ENCODE results near the gene GXYLT2.
A peak's percentile ranks its signal among the peaks of the same experiment; 100 is the strongest.
"Not testable (repeated sequence)": the region's sequence is repeated elsewhere in the genome, so short reads cannot be mapped to it uniquely, and the experiment has no call there.

The GXYLT2 gene

GRCh38 chr3:72973786-72974185, 85.9 kb downstream of the GXYLT2 start:
- DNase-seq (ENCODE audit: low spot score) = no peak

- no peak for DNase-seq (ENCODE audit: low spot score)
These were observed 87.1 kb downstream of the GXYLT2 start for GRCh38 chr3:72974956-72975355.

GRCh38 chr3:72976281-72976741, 88.5 kb downstream of the GXYLT2 start:
- DNase-seq (ENCODE audit: low spot score) = no peak

- no peak for DNase-seq (ENCODE audit: low spot score)
These were observed 89.4 kb downstream of the GXYLT2 start for GRCh38 chr3:72977060-72977808.

- no peak for DNase-seq (ENCODE audit: low spot score)
These were observed 94.9 kb downstream of the GXYLT2 start for GRCh38 chr3:72982609-72983366.

GRCh38 chr3:72985576-72985975, 97.7 kb downstream of the GXYLT2 start:
- no peak for DNase-seq (ENCODE audit: low spot score)

GRCh38 chr3:72990701-72991395, 103.0 kb downstream of the GXYLT2 start:
- DNase-seq (ENCODE audit: low spot score) = no peak

GRCh38 chr3:72991522-72991921, 103.7 kb downstream of the GXYLT2 start:
- DNase-seq (ENCODE audit: low spot score) = no peak

- no peak for DNase-seq (ENCODE audit: low spot score)
These were observed 105.5 kb downstream of the GXYLT2 start for GRCh38 chr3:72993391-72993790.

GRCh38 chr3:72995337-72995736, 107.5 kb downstream of the GXYLT2 start:
- no peak for DNase-seq (ENCODE audit: low spot score)

GRCh38 chr3:72996121-72996472, 108.3 kb downstream of the GXYLT2 start:
- DNase-seq (ENCODE audit: low spot score) = no peak

- DNase-seq (ENCODE audit: low spot score) = peak; percentile 90
These were observed 108.9 kb downstream of the GXYLT2 start, which contains the start of gene PPP4R2 for GRCh38 chr3:72996473-72997333. Gene PPP4R2 (plus strand): TSS chr3:72996811. CDS start chr3:72997038, 227 bp downstream.

GRCh38 chr3:72997421-72997961, 109.6 kb downstream of the GXYLT2 start:
- DNase-seq (ENCODE audit: low spot score) = peak; percentile 70

GRCh38 chr3:72998466-72998865, 110.6 kb downstream of the GXYLT2 start:
- no peak for DNase-seq (ENCODE audit: low spot score)

GRCh38 chr3:72999951-73000350, 112.1 kb downstream of the GXYLT2 start:
- DNase-seq (ENCODE audit: low spot score) = no peak

- DNase-seq (ENCODE audit: low spot score) = not testable (repeated sequence)
These were observed 115.2 kb downstream of the GXYLT2 start for GRCh38 chr3:73003050-73003449.

- DNase-seq (ENCODE audit: low spot score) = no peak
These were observed 116.5 kb downstream of the GXYLT2 start for GRCh38 chr3:73004316-73004715.

- no peak for DNase-seq (ENCODE audit: low spot score)
These were observed 120.3 kb downstream of the GXYLT2 start for GRCh38 chr3:73007992-73008712.

- DNase-seq (ENCODE audit: low spot score) = no peak
These were observed 121.2 kb downstream of the GXYLT2 start for GRCh38 chr3:73009008-73009407.

- no peak for DNase-seq (ENCODE audit: low spot score)
These were observed 121.9 kb downstream of the GXYLT2 start for GRCh38 chr3:73009750-73010149.

- DNase-seq (ENCODE audit: low spot score) = no peak
These were observed 122.3 kb downstream of the GXYLT2 start for GRCh38 chr3:73010158-73010557.

All from kidney capillary endothelial cell (primary cell).